Measurements from ENCODE around the gene SUMO3. TPM values are rescaled to one million over a fixed set of nuclear protein-coding genes. Genes with fewer than 3 reads are reported as not detected.

Gene SUMO3
- total RNA-seq, 1 donor from 2014 or later, result 84.5 TPM

- H3K27ac Mint-ChIP-seq, result no peak overlapping the region
- H3K4me3 Mint-ChIP-seq, result no peak overlapping the region
- no peaks in the 10 kb centered on the region for H3K27me3 Mint-ChIP-seq (ENCODE audit: low read depth)
- peak in 1 of 2 experiments; percentile 33 for DNase-seq (ENCODE audit: low spot score in 2 of 2, unreplicated experiment in 2 of 2)
- H3K9me3 Mint-ChIP-seq, result no peaks in the 10 kb centered on the region
- TF ChIP-seq CTCF (IDR thresholded peaks at IDR 0.05; ENCODE audit: unreplicated experiment), result no peak
- H3K36me3 Mint-ChIP-seq, result peaks cover 26% of the 10 kb centered on the region
- peaks cover 9% of the 10 kb centered on the region for H3K4me1 Mint-ChIP-seq
Observed at GRCh38 chr21:44767834-44768831, 49.7 kb downstream of the SUMO3 start.

GRCh38 chr21:44766818-44767354, 51.0 kb downstream of the SUMO3 start:
- Mint-ChIP-seq H3K4me1 (peaks cover 9% of the 10 kb centered on the region), H3K9me3 (no peaks in the 10 kb centered on the region), H3K27me3 (ENCODE audit: low read depth) (no peaks in the 10 kb centered on the region), H3K4me3 (no peak overlapping the region), H3K36me3 (peaks cover 20% of the 10 kb centered on the region), H3K27ac (peak overlapping the region; percentile 12)
- no peak for DNase-seq (ENCODE audit: low spot score in 2 of 2, unreplicated experiment in 2 of 2)
- TF ChIP-seq CTCF (IDR thresholded peaks at IDR 0.05; ENCODE audit: unreplicated experiment), result no peak

DNA sequence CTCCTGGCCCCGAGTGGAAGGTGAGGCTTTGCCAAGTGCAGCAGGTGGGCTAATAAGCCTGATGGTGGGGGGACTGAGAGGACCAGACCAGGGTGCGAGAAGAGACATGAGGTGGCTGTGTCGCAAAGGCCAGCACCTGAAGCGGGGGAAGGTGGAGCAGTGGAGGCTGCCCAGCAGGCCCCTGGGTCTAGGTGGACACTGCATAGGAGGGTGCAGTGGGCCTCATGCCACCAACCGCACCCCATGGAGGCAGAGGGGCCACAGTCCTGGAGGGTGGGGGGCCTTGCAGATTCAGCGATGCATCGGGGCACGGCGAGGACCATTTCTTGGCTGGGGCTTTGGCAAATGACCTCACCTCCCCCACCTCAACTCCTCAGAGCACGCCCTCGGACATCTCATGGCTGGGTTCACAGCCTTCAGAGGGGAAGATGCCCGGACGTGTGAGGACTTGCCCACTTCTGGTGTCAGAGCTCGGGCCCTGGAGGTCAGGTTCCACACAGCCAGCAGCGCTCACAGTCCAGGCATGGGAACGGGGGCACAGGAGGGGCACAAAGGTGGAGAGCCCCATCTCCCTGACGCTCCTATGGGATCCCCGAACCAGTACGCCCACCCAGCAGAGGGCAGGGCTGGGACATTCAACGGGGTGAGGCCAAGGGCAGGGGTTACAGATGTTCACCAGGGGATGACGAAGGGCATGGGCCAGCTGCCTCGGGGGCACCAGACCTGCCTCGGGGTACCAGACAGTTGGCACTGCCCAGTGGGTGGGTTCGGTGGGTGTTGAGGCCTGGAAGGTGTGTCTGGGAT, 51.6 kb downstream of the SUMO3 start:
- H3K9me3 Mint-ChIP-seq, result no peaks in the 10 kb centered on the region

GRCh38 chr21:44765231-44766013, 52.4 kb downstream of the SUMO3 start:
- no peak overlapping the region for H3K4me3 Mint-ChIP-seq
- TF ChIP-seq CTCF (IDR thresholded peaks at IDR 0.05; ENCODE audit: unreplicated experiment), result no peak
- peaks cover 12% of the 10 kb centered on the region for H3K36me3 Mint-ChIP-seq
- DNase-seq (ENCODE audit: low spot score in 2 of 2, unreplicated experiment in 2 of 2), result no peak
- H3K27me3 Mint-ChIP-seq (ENCODE audit: low read depth), result no peaks in the 10 kb centered on the region
- H3K9me3 Mint-ChIP-seq, result no peaks in the 10 kb centered on the region
- H3K27ac Mint-ChIP-seq, result peak overlapping the region; percentile 33
- peaks cover 12% of the 10 kb centered on the region for H3K4me1 Mint-ChIP-seq

More for the DNA sequence above, 51.6 kb downstream of the SUMO3 start:
- peaks cover 12% of the 10 kb centered on the region for H3K4me1 Mint-ChIP-seq
- peaks cover 18% of the 10 kb centered on the region for H3K36me3 Mint-ChIP-seq
- no peak overlapping the region for H3K4me3 Mint-ChIP-seq
- H3K27me3 Mint-ChIP-seq (ENCODE audit: low read depth), result no peaks in the 10 kb centered on the region
- TF ChIP-seq CTCF (IDR thresholded peaks at IDR 0.05; ENCODE audit: unreplicated experiment), result no peak
- DNase-seq (ENCODE audit: low spot score in 2 of 2, unreplicated experiment in 2 of 2), result no peak
- H3K27ac Mint-ChIP-seq, result no peak overlapping the region

Measured in mesothelial cell of epicardium (in vitro differentiated cells).